Chondrocyte (in vitro differentiated cells): ENCODE measurements around the gene MAGED4B. TPM values are rescaled to one million over a fixed set of nuclear protein-coding genes. Genes with fewer than 3 reads are reported as not detected.

ENCODE experiments used
- DNase-seq: peaks from one replicate; pipeline ENCODE4 v3.0.0; 2021; ENCODE audit warnings: mixed read lengths, low spot score
- H3K27ac Mint-ChIP-seq: one replicate; pipeline ENCODE4 v1.8.0; 2021; ENCODE audit warnings: mild to moderate bottlenecking, moderate library complexity, mixed read lengths; ENCODE audit not compliant: unreplicated experiment
- H3K27me3 Mint-ChIP-seq: 2 replicates; pipeline ENCODE4 v1.8.0; 2021; ENCODE audit warnings: low read depth, mixed read lengths
- H3K36me3 Mint-ChIP-seq: 2 replicates; pipeline ENCODE4 v1.8.0; 2021; ENCODE audit warnings: low read depth, mixed read lengths
- H3K4me1 Mint-ChIP-seq: 2 replicates; pipeline ENCODE4 v1.8.0; 2021; ENCODE audit warnings: low read depth, mild to moderate bottlenecking, mixed read lengths
- H3K4me3 Mint-ChIP-seq: one replicate; pipeline ENCODE4 v1.8.0; 2021; ENCODE audit warnings: mild to moderate bottlenecking, moderate library complexity, mixed read lengths; ENCODE audit not compliant: unreplicated experiment
- H3K9me3 Mint-ChIP-seq: 2 replicates; pipeline ENCODE4 v1.8.0; 2021; ENCODE audit warnings: low read depth, mixed read lengths
- total RNA-seq: library from RNA; stranded (reverse); gene quantifications from 3 replicates; pipeline ENCODE4 v1.2.1, GENCODE V29; 2021
- TF ChIP-seq, protein P1 (sequence below): fragments of 200-600 bp; sonication (generic); IDR thresholded peaks from 2 replicates; pipeline ENCODE4 v1.5.0; 2021; ENCODE audit warnings: antibody characterized with exemption, mild to moderate bottlenecking, moderate library complexity

MAGED4B gene
- total RNA-seq, 1 donor from 2014 or later = 157 TPM

DNA sequence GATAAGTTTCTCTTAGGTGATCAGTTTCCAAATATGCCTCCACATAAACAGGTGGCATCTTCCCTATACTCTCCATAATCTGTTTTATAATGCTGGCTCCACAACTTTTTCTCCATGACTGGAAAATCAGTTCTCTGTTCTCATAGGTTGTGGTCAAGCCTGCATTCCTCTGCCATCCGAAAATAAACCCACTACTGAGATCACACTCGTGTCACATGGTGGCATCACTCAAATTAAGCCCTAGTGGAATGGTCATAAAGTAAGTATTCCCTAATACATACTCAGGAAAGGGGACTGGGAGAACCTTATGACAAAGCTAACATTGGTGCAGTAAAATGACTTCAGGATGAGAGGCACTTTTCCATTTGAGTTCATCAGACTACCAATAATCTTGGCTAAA lies 37.6 kb downstream of the MAGED4B start:
- Mint-ChIP-seq H3K27me3 (peaks cover 3% of the 10 kb centered on the region), H3K36me3 (no peaks in the 10 kb centered on the region), H3K9me3 (peaks cover 31% of the 10 kb centered on the region), H3K4me3 (no peak overlapping the region), H3K4me1 (no peaks in the 10 kb centered on the region), H3K27ac (no peak overlapping the region)
- TF ChIP-seq, protein P1, sequence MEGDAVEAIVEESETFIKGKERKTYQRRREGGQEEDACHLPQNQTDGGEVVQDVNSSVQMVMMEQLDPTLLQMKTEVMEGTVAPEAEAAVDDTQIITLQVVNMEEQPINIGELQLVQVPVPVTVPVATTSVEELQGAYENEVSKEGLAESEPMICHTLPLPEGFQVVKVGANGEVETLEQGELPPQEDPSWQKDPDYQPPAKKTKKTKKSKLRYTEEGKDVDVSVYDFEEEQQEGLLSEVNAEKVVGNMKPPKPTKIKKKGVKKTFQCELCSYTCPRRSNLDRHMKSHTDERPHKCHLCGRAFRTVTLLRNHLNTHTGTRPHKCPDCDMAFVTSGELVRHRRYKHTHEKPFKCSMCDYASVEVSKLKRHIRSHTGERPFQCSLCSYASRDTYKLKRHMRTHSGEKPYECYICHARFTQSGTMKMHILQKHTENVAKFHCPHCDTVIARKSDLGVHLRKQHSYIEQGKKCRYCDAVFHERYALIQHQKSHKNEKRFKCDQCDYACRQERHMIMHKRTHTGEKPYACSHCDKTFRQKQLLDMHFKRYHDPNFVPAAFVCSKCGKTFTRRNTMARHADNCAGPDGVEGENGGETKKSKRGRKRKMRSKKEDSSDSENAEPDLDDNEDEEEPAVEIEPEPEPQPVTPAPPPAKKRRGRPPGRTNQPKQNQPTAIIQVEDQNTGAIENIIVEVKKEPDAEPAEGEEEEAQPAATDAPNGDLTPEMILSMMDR = no peak
- no peak for DNase-seq

DNA sequence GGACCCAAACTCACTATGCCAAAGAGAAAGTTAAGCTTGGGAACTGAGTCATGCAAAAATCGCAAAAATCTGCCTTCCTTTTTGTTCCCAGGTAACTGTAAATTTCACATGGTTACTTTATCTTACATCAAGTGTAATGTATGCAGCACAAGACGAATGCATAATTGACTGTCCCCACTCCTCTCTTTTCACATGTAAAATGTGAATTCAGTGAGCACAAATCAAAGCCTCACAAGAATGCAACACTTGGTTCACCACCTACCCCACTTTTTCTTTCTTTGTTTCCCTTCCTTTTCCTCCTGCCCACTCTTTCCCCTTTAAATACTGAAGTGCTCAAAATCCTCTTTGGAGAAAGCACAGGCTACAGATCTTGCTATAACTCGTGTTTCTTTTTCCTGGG lies 53.2 kb downstream of the MAGED4B start:
- no peak for DNase-seq
- Mint-ChIP-seq H3K4me1 (no peaks in the 10 kb centered on the region), H3K27ac (no peak overlapping the region), H3K9me3 (peaks cover 7% of the 10 kb centered on the region), H3K4me3 (no peak overlapping the region), H3K27me3 (no peaks in the 10 kb centered on the region), H3K36me3 (no peaks in the 10 kb centered on the region)
- TF ChIP-seq, protein P1 = no peak

Other genes with a start within 250 kb of the MAGED4B start
- gene MAGED1, start 175.6 kb downstream of the MAGED4B start, total RNA-seq = 470 to 669 TPM (median 477 TPM) in 3 replicates
- gene MAGED4, start 115.7 kb upstream of the MAGED4B start, total RNA-seq = 90.8 to 129 TPM (median 119 TPM) in 3 replicates